GM18870 (cell line): ENCODE measurements around the gene RNF7.
"Not testable (repeated sequence)": the region's sequence is repeated elsewhere in the genome, so short reads cannot be mapped to it uniquely, and the experiment has no call there.

Experiments
- ATAC-seq: cut with Tn5 transposase; IDR thresholded peaks from one replicate; pipeline ENCODE4 v1.9.1; 2021; ENCODE audit warnings: moderate library complexity; ENCODE audit not compliant: unreplicated experiment

The RNF7 gene

GRCh38 chr3:141738022-141738890, at the start of gene RNF7:
TSS of gene RNF7 (plus strand) at chr3:141738298. CDS start at chr3:141738342, 44 bp downstream.
- ATAC-seq: peak; percentile 84

GRCh38 chr3:141690431-141691072, 47.5 kb upstream of the RNF7 start:
- ATAC-seq: no peak

DNA sequence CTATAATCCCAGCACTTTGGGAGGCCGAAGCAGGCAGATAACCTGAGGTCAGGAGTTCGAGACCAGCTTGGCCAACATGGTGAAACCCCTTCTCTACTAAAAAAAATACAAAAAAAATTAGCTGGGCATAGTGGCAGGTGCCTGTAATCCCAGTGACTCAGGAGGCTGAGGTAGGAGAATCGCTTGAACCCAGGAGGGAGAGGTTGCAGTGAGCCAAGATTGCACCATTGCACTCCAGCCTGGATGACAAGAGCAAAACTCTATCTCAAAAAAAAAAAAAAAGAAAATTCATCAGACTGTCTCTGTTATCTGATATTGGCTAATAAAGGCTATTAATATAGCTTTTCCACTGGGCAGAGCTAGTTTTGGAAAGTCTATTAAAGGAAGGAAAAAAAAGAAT, 46.6 kb upstream of the RNF7 start:
- not testable (repeated sequence) for ATAC-seq

DNA sequence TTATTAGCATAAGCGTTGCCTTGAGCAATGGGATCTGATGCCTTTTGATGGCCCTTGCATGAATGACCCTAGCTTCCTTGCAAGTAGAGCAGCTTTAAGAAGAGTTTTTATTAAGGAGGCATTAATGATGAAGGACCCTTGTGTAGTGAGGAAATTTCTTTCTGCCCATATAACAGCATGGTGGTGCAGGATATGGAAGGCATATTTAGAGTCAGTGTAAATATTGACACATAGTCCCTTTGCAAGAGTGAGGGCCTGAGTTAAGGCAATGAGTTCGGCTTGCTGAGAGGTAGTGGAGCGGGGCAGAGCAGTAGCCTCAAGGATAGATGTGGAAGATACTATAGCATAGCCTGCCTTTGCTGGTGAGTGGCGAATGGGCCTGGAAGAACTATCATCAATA, 45.1 kb upstream of the RNF7 start:
- not testable (repeated sequence) for ATAC-seq

- ATAC-seq: no peak
Measured at GRCh38 chr3:141699324-141699723, 38.8 kb upstream of the RNF7 start.

- ATAC-seq: no peak
Measured at GRCh38 chr3:141699897-141700296, 38.2 kb upstream of the RNF7 start.

DNA sequence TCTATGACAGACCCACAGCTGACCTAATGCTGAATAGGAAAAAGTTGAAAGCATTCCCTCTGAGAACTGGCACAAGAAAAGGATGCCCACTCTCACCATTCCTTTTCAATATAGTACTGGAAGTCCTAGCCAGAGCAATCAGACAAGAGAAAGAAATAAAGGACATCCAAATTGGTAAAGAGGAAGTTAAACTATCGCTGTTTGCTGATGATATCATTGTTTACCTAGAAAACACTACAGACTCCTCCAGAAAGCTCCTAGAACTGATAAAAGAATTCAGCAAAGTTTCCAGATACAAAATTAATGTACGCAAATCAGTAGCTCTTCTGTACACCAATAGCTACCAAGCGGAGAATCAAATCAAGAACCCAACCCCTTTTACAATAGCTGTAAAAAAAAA, 34.7 kb upstream of the RNF7 start:
- ATAC-seq: not testable (repeated sequence)

GRCh38 chr3:141707741-141708203, 30.3 kb upstream of the RNF7 start:
- no peak for ATAC-seq

- no peak for ATAC-seq
Measured at GRCh38 chr3:141708367-141708766, 29.7 kb upstream of the RNF7 start.

DNA sequence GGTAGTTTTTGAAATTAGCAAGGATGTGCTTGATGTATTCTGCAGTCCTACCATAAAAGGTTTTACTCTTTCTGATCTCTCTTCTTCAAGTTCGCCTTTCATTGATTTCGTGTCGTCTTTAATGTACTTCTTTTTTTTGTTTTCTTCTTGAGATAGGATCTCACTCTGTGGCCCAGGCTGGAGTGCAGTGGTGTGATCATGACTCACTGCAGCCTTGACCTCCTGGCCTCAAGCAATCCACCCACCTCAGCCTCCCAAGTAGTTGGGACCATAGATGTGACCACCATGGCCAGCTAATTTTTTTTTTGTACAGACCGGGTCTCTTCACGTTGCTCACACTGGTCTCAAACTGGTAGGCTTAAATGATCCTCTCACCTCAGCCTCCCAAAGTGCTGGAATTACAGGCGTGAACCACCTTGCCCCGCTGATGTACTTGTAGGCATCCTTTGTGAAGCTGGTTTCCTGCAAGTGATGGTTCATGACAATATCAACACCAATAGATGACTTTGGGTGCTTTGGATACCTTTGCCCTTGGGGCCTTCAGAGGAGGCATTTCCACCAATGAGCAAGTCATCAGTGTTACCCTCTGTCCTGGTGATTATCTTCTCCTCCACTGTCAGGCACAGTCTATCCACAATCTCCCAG, 28.9 kb upstream of the RNF7 start:
- ATAC-seq: no peak

- no peak for ATAC-seq
Measured at GRCh38 chr3:141710121-141710520, 28.0 kb upstream of the RNF7 start.

GRCh38 chr3:141710888-141711616, 27.0 kb upstream of the RNF7 start:
- ATAC-seq: no peak

- no peak for ATAC-seq
Measured at GRCh38 chr3:141714671-141715070, 23.4 kb upstream of the RNF7 start.

GRCh38 chr3:141722081-141722480, 16.0 kb upstream of the RNF7 start:
- no peak for ATAC-seq

- ATAC-seq: no peak
Measured at GRCh38 chr3:141722648-141723047, 15.4 kb upstream of the RNF7 start.

DNA sequence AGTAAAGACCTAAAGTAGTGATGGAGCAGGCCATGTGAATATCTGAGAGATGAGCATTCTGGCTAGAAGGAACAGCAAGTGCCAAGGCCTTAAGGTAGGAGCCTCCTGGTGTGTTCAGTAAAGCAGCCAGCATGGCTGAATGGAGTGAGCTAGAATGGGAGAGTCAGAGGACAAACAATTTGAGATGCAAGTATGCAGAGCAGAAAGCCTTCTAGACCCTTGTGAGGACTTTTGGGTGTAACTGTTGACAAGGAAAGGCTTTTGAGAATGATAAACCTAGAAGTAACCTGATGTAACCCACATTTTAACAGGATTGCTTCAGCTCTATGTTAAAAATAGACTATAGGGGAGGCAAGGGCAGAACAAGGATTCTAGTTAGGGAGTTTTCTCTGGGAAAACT, 14.8 kb upstream of the RNF7 start:
- ATAC-seq: no peak

- ATAC-seq: no peak
Measured at GRCh38 chr3:141724186-141724585, 13.9 kb upstream of the RNF7 start.

DNA sequence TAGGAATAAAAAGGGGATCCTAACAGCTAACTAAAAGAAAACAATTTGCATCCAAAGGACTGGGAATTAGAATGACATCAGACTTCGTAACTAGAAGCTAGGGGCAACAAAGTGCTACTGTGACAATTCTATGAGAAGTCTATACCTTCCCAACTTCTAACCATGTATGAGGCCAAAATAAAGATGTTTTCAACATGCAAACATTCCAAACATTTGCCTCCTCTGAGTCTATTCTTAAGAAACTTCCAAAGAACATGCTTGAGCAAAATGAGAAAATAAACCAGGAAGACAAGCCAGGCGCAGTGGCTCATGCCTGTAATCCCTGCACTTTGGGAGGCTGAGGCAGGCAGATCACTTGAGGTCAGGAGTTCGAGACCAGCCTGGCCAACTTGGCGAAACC, 13.1 kb upstream of the RNF7 start:
- ATAC-seq: no peak

DNA sequence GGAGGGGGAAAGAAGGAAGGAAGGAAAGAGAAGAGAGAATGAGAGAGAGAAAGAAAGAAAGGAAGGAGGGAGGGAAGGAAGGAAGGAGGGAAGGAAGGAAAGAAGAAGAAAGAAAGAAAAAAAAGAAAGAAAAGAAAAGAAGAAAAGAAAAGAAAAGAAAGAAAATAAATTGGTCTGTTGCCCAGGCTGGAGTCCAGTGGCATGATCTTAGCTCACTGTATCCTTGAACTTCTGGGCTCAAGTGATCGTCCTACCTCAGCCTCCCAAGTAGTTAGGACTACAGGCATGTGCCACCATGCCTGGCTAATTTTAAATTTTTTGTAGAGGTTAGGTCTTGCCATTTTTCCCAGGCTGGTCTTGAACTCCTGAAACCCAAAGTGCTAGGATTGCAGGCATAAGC, 11.6 kb upstream of the RNF7 start:
- ATAC-seq: no peak

DNA sequence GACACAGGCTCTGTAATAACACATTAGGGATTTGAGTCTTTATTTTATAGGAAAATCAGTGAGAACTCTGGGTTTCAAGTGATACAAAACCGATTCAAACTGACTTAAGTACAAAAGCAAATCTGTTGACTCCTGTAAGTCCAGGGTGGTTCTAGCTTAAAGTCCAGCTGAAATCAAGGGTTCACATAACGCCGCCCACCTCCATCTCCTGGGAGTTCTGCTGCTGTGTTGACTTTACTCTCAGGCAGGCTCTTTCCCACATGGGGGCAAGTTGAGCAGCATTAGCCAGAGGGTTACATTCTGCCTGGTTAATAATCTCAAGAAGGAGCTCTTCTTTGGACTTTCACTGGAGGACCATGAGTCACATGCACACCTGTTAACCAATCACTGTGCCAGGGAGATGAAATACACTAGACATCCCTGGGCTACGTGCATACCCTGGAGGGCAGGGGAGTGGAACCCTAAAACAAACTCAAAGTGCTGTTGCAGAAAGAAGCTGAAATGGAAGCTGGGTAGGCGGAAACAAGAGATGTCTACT, 9.7 kb upstream of the RNF7 start:
- ATAC-seq: no peak

- ATAC-seq: no peak
Measured at GRCh38 chr3:141729240-141729639, 8.9 kb upstream of the RNF7 start.
